ENCODE results near the gene CHI3L1.

The CHI3L1 gene

GRCh38 chr1:203129501-203130231 is 56.8 kb downstream of the CHI3L1 start:
- DNase-seq = no peak
